B cell (primary cell): ENCODE data around the gene TMEM108.

Experiments
- CTCF ChIP-seq: fragments of 200-600 bp; IDR thresholded peaks from one replicate; pipeline ENCODE4 v1.8.0; 2022; ENCODE audit warnings: antibody characterized with exemption, mild to moderate bottlenecking
- EZH2 ChIP-seq: IDR thresholded peaks from 2 replicates; pipeline ENCODE4 v1.6.1; 2012; ENCODE audit warnings: borderline replicate concordance, low read depth, mild to moderate bottlenecking, moderate library complexity, low read length; ENCODE audit not compliant: insufficient read depth, poor library complexity, severe bottlenecking

- TF ChIP-seq EZH2 (no peak), CTCF (no peak)
Observed at GRCh38 chr3:133401374-133402135, 363.4 kb downstream of the TMEM108 start.
